ENCODE results near the gene TLCD4.
A peak's percentile ranks its signal among the peaks of the same experiment; 100 is the strongest.

TLCD4 gene

DNA sequence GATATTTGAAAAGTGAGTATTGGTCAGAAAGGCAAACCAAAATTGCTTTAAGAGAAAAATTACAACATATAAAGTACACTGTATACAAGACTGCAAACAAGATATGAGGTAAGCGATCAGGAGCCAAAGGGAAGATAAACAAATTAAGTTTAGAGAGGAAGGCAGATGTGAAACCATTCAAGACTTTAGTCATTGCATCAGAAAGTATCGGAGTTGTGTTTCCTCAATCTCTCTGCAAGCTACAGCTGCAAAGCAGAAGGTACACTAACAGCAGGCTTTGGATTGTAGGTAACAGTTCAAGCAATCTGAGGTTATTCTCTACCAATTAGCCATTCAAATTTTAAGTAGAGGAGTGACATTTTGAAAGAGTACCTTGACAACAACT is 21.3 kb upstream of the TLCD4 start:
- DNase-seq (ENCODE audit: low read depth in 2 of 2): no peak

DNA sequence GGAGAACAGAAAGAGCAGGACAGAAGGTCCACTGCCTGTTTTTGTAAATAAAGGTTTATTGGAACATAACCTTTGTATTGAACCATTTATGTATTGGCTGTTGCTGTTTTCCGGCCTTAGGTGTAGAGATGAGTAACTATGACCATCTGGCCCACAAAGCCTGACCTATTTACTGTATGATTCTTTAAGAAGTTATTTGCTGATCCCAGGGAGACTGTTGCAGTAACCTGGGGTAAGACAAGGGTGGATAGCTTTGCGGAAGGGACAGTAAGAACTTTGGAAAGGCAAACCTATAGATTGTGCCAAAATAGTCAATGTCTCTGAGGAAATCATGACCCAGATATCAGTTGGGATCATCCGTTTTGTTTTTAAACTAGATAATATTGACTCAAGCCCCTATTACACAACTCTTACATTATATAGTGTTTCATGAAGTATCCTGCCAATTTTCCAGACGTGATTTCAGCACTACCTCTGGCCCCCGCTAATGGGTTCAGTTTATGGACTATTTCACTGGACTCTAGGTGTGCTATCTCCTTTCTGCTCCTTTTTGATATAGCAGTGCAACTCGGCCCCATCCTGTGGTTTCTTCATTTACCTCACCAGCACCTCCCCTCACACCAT is 20.8 kb upstream of the TLCD4 start:
- DNase-seq (ENCODE audit: low read depth in 2 of 2): no peak

DNA sequence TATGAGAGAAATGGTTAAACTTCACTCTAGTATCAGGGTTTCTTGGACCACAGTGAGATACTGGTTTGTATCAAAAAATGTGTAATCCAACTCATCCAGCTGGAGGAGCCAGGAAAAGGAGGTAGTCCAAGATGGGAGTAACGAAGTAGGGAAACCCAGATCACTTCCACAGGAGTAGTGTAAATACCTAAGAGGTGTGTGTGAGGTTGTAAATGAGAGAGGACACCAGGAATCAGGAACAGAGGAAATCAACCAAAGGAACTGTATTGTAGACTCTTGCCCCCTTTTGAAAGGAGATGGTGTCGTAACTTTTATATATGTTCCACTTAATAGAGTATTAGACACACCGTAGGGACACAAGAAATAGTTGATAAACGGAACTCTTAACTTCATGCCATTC is 19.7 kb upstream of the TLCD4 start:
- no peak for DNase-seq (ENCODE audit: low read depth in 2 of 2)

DNA sequence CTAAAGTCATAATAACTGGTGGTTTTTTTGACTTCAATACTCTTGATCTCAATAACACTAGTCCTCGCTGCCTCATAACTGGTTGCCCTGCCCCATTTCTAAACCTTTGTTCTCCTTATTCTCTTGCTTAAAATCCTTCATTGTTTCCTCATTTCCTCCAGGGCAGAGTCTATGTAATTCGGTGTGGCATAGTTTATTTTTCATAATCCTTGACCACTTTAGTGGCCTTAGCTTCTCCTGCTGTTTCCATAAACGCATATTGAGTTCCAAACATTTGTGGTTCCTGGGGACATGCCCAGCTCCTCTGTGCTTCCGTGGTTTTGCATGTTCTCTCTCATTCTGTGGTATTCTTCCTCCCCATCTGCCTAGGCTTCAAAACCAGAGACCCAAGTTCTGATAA is 19.0 kb upstream of the TLCD4 start:
- no peak for DNase-seq (ENCODE audit: low read depth in 2 of 2)

DNA sequence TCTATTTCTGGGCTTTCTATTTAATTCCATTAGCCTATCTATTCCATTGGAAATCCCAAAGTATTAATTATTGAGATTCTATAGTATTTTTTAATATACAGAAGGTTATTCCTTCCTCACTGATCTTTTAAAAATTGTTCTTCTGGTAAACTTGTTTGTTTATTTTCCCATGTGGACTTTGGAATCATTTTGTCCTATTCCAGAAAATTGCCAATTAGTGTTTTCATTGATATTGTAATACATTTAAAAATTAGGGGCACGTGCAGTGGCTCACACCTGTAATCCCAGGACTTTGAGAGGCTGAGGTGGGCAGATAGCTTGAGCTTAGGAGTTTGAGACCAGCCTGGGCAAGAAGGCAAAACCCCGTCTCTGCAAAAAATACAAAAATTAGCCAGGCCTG is 8.4 kb upstream of the TLCD4 start:
- DNase-seq (ENCODE audit: low read depth in 2 of 2): no peak

DNA sequence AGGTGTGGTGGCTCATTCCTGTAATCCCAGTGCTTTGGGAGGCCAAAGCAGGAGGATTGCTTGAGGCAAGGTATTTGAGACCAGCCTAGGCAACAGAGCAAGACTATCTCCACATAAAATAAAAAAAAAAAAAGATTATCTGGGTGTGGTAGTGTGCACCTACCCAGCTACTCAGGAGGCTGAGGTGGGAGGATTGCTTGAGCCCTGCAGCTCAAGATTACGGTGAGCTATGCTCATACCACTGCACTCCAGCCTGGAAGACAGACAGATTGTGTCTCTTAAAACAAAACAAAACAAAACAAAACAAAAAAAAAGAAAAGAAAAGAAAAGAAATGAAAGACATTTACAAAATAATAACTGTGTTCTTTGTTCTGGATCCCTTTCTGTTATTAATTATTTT is 6.1 kb upstream of the TLCD4 start:
- DNase-seq (ENCODE audit: low read depth in 2 of 2): no peak

DNA sequence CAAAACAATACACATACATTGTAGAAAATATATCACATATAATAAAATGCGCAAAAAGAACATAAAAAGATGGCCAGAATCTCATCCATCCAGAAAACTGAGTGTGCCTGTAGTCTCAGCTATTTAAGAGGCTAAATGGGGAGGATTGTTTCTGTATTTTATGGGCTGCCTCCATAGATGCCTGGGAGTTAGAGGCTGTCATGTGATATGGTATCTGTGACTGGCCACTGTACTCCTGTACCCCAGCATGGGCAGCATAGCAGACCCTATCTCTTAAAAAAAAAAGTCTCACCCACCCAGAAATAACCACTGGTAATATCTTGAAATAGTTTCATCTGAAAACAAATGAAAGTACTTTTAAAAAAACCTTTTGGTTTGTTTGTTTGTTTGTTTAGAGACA is 3.5 kb upstream of the TLCD4 start:
- DNase-seq (ENCODE audit: low read depth in 2 of 2): no peak

DNA sequence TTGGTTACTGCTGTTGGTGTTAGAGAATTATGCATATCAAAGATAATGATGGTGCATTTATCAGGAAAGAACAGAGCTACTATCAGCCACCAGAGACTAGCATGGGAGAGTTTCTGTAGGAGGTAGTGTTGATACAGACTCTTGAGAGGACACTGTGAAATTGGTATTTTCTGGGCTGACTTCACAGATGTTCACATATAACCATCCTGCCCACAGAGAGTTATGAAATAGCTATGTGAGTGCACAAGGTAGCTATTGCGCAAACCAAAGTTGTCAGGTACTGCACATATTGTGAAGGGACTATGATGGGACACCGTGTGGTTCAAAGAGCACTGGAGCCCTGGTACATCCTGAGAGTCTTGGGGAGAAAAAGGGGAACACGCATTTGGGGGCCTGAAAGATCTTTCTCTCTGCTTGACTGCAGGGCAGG is 1.4 kb upstream of the TLCD4 start:
- DNase-seq (ENCODE audit: low read depth in 2 of 2): no peak

DNA sequence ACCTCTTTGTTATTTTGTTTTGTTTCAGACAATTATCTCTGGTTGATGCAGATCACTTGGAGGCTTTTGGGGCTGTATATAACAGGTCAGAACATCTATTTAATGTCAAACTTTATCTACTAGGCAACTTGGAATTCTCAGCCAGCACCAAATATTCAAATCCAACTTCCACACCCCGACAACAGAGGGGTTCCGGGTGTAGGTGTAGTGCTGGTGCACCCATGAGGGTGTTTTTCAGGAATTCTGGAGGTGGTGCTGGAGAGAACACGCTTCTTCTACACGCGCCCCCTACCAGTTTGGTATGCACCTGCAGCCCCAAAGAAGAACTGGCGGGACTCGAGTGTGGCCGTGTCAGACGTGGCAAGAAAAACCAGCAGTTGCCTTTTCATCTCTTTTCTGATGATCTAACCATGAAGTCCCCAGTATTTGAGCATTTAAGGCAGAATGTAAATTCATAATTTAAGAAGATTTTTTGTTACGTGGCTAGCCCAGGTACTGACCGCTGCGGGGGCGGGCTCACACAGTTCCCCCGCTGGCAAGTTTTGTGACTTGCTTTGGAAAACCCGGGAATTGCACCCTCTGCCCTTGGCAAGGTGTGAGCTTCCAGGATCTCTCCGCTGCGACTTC is 462 bp upstream of the TLCD4 start:
- peak; percentile 7 to 11 for DNase-seq (ENCODE audit: low read depth in 2 of 2)

DNA sequence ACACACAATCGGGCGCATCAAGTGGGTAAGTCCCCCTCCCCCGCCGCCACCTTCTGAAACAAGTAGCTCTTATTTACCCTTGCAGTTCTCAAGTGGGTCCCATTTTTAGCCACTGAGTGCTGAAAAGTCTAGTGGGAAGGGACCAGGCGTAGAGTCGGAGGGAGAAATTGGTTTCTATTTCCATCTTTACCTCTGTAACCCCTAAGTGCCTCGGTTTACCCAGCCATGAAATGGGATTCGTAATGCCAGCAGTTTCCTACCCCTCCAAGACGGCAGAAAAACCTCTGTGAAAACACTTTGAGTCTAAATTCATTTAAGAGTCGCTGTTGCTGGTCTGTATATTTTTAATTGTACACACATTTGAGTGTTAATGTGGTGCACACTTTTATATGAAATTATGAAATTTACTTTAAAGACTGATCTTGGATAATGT is 928 bp downstream of the TLCD4 start:
- DNase-seq (ENCODE audit: low read depth in 2 of 2): no peak

DNA sequence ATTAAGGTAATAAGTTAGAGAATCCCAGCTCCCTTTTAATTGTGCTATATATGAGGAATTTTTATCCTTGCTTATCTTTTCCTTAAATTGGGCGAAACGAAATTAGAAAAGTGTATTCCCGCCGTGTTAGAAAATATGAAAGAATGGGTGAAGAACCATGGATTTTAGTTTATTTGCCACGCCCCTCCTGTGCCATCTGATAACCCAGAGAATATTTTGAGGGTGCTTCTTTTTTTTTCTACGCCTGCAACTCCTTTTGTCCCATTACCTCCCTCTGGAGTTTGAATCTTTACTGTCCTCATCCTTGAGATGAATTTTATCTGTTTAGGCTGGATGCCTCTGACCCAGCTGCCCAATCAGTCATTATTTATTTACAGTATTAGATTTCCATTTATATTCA is 1.6 kb downstream of the TLCD4 start:
- DNase-seq (ENCODE audit: low read depth in 2 of 2): no peak

DNA sequence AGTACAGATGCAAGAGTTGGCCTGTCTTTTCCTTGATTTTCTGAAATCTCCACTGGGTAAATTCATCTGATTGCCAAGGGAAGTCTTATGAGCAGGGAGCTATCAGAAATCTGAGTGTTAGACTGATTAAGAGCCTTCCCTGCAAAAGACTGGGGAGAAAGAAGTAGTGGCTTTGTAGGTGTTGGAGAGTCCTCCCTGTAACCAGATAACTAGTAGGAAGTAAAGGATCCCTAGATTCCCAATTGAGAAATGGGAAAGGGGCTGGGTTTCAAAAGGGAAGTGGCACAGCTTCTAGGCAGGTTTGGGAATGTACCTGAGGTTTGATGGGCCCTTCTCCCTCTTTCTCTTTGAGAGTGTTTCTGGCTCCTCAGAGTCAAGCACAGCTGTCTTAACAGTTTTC is 2.1 kb downstream of the TLCD4 start:
- DNase-seq (ENCODE audit: low read depth in 2 of 2): no peak

DNA sequence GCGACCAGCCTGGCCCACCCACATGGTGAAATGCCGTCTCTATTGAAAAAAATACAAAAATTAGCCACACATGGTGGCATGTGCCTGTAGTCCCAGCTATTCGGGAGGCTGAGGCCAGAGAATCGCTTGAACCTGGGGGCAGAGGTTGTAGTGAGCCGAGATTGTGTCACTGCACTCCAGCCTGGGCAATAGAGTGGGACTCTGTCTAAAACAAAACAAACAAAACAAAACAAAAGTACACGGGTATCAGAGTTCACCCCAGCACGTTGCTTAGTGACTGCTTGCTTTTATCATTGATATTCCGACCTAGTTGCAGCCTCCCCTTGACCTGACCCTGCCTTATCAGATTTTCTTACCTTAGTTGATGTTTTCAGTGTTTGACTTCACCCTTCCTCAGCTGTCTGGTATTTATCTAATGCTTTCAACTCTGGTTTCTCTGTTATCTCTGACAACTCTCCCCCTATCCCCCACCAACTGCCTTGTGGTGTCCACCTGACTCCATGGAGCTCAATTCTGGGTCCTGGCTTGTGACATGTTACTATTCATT is 5.1 kb downstream of the TLCD4 start:
- no peak for DNase-seq (ENCODE audit: low read depth in 2 of 2)

DNA sequence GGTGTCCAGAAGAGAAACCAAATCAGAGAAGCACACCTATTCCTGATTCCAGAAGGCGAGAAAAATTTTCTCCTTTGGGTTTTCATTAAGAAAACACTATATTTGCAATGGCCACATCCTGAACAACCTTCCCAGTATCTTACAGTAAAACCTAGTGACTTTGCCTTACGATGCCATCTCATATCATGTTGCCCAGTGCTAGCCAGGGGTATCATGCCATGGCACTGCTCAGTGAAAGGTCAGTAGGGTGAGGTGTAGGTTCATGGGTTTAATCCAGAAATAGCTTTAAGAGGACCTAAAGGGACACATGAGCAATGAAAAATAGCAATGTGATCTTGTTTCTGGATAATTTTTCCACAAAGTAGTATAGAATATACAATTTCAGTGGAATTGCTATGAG is 7.2 kb downstream of the TLCD4 start:
- no peak for DNase-seq (ENCODE audit: low read depth in 2 of 2)

DNA sequence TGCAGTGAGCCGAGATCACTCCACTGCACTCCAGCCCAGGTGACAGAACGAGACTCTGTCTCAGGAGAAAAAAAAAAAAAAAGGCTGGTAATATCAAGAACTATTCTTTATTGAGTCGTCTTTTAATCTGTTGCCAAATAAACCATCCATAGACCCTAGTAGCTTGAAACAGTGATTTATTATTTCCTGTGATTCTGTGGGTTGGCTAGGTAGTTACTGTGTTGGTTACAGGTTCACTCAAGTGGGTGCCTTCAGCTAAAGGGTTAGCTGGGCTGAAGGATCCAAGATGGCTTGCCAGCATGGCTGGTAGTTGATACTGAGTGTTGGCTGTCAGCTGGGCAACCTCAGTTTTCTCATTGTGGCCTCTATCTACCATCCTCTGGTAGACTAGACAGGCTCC is 9.2 kb downstream of the TLCD4 start:
- DNase-seq (ENCODE audit: low read depth in 2 of 2): no peak

DNA sequence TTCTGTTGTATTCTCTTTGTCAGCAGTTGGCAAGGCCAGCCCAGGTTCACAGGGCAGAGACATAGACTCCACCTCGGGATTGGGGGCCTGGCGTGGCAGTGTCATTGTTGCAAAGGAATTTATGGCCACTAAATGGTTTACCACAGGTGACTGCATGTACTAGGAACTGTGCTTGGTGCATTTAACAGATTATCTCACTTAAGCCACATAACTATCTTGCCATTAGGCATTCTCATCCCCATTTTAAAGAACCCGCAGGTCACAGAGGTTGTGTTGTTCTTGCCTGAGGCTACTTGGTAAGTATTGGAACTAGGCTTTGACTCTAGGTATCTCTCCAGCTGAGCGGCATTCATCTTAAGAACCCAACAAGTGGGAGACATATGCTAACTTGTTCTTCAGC is 9.7 kb downstream of the TLCD4 start:
- no peak for DNase-seq (ENCODE audit: low read depth in 2 of 2)

DNA sequence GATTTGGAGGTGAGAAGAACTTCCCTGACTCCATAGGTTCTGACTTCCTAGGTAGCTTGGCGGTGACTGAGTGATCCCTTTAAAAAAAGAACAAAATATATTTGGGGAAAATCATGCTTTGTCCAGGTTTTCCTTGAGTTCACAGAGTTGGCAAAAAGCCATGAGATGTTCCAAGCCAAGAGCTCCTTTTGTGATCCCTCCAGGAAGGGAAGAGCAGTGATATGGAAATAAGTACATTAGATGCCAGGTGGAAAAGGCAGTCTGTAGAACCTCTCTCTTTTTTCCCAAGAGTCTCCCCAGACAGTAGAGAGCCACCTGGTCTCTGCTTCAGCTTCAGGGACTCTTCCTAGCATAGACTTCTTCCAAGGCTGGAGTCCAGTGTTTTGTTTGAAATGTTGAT is 10.2 kb downstream of the TLCD4 start:
- DNase-seq (ENCODE audit: low read depth in 2 of 2): no peak

DNA sequence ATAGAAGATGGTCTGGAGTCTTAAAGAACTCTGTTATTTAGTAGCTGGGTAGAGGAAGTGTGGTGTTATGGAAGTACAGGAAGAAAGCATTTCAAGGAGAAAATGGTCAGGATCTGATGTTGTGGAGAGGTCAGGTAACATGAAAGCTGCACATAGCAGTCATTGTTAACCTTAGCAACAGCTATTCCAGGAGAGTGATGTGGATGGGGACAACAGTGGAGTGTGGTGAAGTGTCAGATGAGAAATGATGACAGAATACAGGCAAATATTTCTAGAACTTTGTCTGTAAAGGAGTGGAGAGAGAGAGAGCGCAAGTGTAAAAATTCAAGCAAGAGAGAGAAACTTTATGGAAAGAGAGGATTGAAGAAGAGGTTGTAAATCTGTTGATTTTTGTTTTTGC is 15.6 kb downstream of the TLCD4 start:
- DNase-seq (ENCODE audit: low read depth in 2 of 2): no peak

DNA sequence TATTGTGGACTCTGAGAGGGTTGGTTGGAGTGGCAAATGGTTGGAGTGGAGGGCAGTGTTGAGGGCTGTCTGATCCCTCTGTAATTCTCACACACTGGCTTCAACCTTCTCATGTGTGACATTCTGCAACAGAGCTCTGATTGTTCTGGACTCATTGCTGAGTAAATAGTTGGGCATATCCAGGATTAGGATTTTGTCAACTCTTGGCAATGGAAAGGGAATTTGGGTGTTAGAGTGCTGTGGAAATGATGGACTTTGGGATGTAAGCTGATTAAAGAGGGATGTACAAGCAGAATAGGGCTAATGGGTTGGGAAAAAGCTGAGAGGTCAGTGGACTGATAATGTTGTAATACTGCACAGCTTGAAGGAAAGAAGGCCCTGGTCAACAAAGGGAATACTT is 16.5 kb downstream of the TLCD4 start:
- no peak for DNase-seq (ENCODE audit: low read depth in 2 of 2)

DNA sequence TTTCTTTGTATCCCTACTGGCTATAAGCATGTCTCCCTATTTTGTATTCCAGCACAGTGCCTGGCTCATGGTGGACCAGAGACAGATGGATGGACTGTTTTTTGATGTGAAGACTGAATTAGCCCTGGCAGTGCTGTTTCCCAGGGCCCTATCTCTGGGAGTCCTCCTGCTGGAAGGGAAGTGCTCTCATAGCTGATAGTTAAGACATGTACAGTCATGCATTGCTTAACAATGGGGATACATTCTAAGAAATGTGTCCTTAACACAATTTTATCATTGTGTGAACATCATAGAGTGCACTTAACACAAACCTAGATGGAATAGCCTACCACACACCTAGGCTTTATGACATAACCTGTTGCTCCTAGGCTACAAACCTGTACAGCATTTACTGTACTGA is 21.1 kb downstream of the TLCD4 start:
- DNase-seq (ENCODE audit: low read depth in 2 of 2): no peak

DNA sequence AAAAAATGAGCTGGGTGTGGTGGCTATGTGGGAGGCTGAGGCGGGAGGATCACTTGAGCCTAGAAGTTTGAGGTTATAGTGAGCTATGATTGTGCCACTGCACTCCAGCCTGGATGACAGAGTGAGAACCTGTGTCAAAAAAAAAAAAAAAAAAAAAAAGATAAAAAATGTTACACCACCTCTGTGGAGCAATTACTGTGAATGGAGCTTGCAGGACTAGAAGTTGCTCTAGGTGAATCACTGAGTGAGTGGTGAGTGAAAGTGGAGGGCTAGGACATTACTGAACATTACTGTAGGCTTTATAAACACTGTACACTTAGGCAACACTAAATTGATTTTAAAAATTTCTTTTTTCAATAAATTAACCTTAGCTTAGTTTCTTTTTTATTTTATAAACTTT is 21.9 kb downstream of the TLCD4 start:
- DNase-seq (ENCODE audit: low read depth in 2 of 2): no peak

DNA sequence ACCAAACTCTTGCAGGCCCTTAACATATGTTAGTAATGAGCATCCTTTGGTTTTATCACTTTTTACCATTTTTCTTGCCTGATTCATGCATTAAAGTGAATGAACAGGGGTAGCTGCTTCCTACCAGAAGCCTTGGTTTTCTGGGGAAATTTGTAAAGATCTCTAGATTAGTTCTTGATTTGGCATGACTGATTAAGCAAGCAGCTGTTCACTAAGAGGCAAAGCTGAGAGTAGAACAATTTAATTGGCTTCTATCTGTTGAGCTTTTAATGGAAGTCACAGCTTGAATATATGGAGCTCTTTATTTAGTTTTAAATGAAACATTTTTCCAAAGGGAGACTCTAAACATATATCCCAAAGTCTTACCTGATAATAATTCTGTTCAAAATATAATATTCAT is 23.6 kb downstream of the TLCD4 start:
- no peak for DNase-seq (ENCODE audit: low read depth in 2 of 2)

DNA sequence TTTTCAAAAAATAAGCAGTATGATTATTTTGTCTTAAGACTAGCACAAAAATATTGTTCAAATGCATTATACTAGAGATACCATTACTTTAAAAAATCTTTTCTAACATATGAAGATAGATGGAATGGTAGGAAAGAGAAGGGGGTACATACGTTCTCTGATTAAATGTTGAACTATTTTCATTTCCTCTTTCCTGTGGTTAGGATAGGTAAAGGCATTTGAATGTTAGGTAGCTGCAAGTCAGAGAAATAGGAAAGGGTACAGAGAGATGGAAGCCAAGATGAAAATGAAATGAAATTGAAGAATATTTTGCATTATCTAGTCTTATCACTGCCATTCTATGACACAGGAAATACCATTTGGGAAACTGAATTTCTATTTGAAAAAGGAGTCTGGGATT is 28.3 kb downstream of the TLCD4 start:
- no peak for DNase-seq (ENCODE audit: low read depth in 2 of 2)

DNA sequence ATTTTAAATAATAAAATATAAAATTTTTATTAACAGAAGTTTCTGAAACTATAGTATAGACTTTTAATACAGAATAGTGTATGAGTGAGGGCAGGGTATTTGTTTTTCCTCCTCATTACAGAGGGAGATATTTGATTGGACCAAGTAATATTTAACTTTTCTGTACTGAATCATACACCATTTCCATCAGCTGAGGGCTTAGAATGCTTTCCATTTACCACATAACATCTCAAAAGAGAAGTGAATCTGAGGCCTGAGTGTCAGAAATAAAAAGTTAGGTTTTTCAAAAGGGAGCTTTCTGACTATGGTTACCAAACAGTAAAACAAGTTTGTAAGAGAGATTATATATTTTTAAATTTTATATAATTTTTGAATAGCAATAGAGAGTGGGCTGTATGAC is 29.5 kb downstream of the TLCD4 start:
- no peak for DNase-seq (ENCODE audit: low read depth in 2 of 2)
